Posterior cingulate gyrus (tissue), 11 donors: ENCODE measurements around the gene IL18RAP.

ENCODE experiments used
- DNase-seq, 10 donors: peaks; one replicate each; pipeline versions ENCODE4 v3.0.0 to v3.0.0-alpha.2; 2020 to 2021; ENCODE audit warnings: mixed read lengths in 3 of 10
- intact Hi-C: fragments of 100-400 bp; cut with DNase I; formaldehyde crosslinking; loops from one replicate; pipeline ENCODE4 v1.15.1; 2023

IL18RAP gene, protein sequence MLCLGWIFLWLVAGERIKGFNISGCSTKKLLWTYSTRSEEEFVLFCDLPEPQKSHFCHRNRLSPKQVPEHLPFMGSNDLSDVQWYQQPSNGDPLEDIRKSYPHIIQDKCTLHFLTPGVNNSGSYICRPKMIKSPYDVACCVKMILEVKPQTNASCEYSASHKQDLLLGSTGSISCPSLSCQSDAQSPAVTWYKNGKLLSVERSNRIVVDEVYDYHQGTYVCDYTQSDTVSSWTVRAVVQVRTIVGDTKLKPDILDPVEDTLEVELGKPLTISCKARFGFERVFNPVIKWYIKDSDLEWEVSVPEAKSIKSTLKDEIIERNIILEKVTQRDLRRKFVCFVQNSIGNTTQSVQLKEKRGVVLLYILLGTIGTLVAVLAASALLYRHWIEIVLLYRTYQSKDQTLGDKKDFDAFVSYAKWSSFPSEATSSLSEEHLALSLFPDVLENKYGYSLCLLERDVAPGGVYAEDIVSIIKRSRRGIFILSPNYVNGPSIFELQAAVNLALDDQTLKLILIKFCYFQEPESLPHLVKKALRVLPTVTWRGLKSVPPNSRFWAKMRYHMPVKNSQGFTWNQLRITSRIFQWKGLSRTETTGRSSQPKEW

GRCh38 chr2:102422910-102423309 is at the start of gene IL18RAP:
TSS of gene IL18RAP (plus strand) at chr2:102423160. CDS start at chr2:102423278, 118 bp downstream.
- DNase-seq, result no peak
- intact Hi-C loops, result no loop called here

- no peak for DNase-seq
- intact Hi-C loops, result no loop called here
Measured at GRCh38 chr2:102376052-102376591, 46.8 kb upstream of the IL18RAP start.

DNA sequence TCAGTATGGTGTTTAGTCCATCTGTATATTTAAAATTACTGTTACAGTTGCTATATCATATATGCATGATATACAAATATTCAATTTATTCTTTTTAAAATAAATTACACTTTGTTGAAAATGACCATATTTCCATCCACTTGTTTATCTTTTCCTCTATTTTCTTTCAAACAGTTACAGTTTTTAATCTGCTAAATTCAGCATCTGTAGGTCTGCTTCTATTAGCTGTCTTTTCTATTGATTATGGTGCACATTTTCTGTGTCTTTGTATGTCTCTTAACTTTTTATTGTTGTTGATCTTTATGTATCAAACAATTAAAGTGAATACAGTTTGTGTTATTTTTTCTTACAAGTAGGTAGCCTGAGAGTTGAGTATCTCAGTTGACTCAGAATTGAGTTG is 39.2 kb upstream of the IL18RAP start:
- intact Hi-C loops, result no loop called here
- no peak for DNase-seq

DNA sequence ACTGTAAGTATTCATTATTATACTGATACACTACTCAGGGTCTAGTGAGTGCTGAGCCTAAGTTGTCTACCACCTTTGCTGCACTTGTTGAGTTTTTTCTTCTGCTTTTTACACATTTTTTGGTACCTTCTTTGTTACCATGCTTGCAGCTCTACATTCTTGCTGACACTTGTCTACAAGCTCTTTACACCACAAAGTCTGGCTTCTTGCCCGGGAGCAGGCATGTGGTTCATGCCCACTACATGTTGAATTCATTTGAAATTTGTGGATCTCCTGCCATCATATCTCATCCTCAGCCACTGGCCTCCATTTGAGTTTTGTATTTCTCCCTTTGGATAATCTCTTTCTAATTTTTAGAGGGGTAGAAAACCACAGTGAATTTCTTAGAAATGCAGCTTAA is 37.4 kb upstream of the IL18RAP start:
- no peak for DNase-seq
- intact Hi-C loops, result no loop called here

GRCh38 chr2:102386004-102386403 is 37.0 kb upstream of the IL18RAP start:
- DNase-seq, result no peak
- intact Hi-C loops, result no loop called here

DNA sequence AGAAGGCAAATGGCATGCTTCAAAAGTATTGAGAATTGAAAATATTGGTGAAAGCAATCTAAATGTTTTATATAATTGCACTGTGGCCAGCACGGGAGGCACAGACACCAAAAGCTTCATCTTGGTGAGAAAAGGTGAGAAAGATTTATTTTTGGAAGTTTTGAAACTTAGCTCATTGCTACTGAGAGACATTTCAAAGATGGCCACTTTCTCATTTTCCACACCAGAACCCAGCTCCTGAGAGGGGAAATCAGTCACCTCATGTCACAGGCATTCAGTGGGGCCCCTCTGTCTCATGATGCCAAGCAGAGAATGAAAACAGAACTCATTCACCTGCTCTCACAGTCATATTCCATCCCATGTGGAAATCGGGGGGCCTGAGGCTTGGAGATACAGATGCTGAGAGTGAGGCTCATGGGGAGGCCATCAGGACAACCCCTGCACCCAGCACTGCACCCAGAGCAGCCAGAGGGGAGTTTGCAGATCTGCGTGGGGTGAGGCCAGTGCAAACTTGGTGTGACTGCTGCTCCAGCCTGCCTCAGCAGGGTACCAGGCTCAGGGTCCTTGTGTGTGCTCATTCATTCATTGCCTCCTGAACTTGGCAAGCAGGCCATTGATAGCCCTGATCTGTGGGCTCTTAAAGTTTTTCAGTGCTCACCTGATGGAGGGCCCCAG is 36.0 kb upstream of the IL18RAP start:
- intact Hi-C loops, result no loop called here
- no peak for DNase-seq

- DNase-seq, result no peak
- intact Hi-C loops, result no loop called here
Measured at GRCh38 chr2:102387763-102388546, 35.0 kb upstream of the IL18RAP start.

GRCh38 chr2:102391565-102391964 is 31.4 kb upstream of the IL18RAP start:
- intact Hi-C loops, result no loop called here
- no peak for DNase-seq

DNA sequence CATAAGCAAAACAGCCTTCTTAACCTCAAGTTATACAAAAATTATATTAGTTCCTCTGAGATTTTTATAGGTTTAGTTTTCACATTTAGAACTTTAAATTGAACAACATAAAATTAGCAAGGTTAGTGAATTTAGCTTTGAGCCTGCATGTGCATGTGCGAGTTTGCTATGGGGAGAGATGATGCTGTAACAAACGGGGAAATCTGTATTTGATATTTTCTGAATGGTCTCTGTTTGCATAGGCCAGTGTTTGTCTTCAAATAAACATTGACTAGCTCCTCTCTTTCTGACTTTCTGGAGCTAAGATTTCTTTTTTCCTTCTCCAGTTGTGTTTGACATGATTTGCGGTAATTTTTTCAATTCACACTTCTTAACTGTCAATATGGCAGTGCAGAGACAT is 30.9 kb upstream of the IL18RAP start:
- DNase-seq, result no peak
- intact Hi-C loops, result no loop called here

DNA sequence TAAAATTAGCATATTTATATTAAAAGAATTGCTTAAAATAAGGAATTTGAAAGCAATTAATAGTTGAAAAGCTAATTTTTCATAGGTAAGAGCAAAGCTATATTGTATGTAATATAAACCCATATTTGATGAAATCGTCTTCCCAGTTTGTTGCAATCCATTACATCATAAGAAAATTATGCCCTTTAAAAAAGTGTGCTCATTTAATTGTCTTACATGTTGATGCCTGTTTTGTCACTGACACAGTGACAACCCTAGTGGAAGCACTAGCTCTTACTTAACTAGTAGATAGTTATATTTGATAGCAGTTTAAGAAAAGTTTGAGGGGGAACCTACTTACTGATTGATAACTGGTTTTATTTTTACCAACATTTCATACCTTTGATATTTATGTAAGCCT is 30.0 kb upstream of the IL18RAP start:
- intact Hi-C loops, result no loop called here
- no peak for DNase-seq

DNA sequence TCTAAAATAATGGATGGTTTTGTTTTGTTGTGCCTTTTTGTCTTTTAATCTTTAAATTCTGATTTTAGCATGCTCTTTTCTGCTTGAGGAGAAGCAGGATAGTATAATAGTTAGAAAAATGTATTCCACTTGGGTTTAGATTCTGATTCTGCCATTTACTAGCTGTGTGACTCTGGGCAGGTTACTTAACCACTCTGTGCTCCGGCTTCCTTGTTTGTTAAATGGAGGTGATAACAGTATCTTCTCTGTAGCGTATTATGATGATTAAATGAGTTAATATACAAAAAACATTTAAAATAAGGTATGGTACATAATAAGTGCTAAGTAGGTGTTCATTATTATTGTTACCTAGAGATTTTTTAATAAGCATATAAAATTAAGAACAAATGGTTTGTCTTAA is 26.9 kb upstream of the IL18RAP start:
- no peak for DNase-seq
- intact Hi-C loops, result no loop called here

GRCh38 chr2:102397209-102397608 is 25.8 kb upstream of the IL18RAP start:
- intact Hi-C loops, result no loop called here
- DNase-seq, result no peak

- no peak for DNase-seq
- intact Hi-C loops, result no loop called here
Measured at GRCh38 chr2:102399499-102400141, 23.3 kb upstream of the IL18RAP start.

DNA sequence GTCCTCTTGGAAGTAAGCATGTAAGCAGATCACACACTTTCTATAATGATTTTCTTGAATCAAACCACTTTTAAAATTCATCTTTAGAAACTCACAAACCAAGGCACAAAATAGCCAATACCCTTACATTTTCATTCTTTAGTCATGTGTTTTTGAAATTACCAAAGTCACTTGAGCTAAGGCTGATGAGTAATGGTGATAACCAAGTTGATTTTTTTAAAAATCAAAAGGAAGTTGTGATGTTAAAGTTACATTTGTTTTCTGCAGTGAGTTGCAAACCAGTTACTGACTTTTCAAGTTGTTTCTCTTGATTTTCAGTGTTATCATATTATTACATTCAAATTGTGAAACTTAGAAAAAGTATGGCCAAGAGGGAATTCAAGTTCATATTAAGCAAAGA is 21.5 kb upstream of the IL18RAP start:
- intact Hi-C loops, result no loop called here
- no peak for DNase-seq

- DNase-seq, result no peak
Measured at GRCh38 chr2:102401865-102402264, 21.1 kb upstream of the IL18RAP start.

DNA sequence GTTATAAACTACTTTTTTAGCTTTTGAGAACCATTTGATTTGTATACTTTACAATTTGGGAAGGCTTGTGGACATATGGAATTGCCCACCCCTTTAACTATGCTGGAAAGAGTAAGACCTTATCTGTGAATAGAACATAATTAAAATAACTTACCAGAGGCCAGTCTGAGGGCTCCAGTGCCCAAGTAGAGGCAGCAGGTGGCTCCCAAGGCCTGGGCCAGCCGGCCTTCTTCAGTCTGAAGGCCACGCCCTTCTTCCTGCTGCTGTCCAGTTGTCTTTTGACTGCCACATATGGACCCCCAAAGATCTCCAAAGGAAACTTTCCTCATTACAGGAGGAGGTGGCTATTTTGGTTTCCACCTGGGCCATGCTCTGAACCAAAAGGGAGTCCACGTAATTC is 12.0 kb upstream of the IL18RAP start:
- intact Hi-C loops, result no loop called here
- DNase-seq, result no peak

More at GRCh38 chr2:102401865-102402264, 21.1 kb upstream of the IL18RAP start:
- intact Hi-C loops, result no loop called here

DNA sequence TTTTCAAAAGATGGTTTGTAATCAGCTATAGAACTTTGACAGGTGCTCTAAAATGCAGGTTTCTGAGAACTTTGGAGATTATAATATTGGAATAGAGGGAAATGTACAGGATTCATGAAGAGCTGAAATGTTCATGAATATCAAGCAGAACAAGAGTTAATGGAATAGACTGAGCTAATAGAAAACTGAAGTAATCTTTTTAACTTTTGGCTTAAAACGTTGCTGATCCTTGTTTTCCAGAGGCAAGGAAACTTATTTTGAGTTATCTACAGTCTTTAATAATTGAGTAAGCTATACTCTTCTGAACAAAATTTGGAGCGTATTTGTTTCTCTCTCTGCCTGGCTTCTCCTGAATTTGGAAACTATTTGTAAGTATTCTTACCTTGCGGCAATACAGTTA is 10.8 kb upstream of the IL18RAP start:
- no peak for DNase-seq
- intact Hi-C loops, result no loop called here

- no peak for DNase-seq
- intact Hi-C loops, result no loop called here
Measured at GRCh38 chr2:102417946-102418345, 5.0 kb upstream of the IL18RAP start.

DNA sequence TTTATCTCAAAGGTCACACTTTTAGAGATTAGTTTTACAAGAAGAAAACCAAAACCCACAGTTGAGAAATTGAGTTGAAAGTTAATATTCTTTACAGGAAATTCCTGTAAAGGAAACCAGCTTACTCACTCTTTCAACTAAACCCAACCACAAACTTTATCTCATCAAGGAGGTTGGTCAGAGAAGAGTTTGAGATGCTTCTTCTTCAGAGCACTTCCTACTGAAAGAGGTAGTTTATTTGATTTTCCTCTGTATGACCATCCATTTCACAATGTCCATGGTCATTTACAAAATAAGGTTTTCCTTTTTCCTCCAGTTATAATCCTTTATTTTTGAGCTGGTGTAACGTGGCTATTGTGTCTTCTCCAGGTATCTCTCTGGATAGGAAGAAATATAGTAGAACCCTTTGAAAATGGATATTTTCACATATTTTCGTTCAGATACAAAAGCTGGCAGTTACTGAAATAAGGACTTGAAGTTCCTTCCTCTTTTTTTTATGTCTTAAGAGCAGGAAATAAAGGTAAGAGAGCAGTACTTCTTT is 4.5 kb upstream of the IL18RAP start:
- intact Hi-C loops, result no loop called here
- DNase-seq, result no peak

DNA sequence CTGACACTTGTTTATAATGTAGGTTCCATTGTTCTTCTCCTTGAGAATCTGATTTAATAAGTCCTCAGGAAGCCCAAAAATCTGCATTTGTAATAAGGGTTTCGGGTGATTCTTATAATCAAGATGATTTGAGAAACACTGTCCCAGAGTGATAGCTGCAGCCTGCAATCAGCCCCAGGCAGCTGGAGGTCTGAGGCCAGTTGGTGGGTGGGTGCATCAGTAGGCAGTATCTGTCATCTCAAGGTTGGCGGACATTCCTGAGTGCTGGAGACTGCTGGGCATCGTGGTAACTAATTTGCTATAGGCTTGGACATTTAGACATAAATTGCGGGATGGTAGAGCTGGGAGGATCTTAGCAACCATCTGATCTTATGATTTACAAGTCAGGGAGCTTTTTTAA is 2.7 kb upstream of the IL18RAP start:
- DNase-seq, result no peak
- intact Hi-C loops, result no loop called here
